ENCODE measurements around the gene TSPAN5.

DNA sequence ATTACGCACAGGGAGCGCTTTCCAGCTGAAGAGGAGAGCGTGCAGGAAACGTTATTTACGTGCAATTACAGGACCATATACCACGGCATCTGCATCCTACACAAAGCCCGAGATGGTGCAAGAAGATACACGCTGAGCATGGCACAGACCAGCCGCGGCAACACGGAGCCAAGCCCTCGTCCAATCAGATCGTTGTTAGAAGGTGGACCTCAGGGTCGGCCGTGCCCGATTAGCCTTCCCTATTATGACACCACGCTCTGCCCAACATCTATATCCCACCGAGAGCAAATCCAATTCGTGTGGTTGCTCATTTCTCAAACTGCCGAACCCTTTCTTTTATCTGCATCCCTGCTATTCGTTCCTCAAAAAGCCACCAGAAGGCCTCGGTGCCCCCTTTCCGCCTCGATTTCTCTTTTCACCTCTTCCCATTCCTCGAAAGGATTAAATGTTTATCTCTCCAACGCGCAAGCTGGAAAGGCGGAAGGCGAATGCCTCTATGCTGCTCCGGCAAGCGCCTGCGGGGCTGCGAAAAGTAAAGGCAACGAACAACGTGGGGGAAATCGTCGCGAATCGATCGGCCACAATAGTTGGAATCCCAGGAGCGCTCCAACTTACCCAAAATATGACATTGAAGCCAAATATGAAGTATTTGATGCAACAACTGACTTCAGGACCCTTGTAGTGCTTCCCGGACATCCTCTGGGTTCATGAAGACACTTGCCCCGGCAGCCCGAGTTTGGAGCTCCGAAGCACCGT is 702 bp downstream of the TSPAN5 start:
- TF ChIP-seq, protein P1, sequence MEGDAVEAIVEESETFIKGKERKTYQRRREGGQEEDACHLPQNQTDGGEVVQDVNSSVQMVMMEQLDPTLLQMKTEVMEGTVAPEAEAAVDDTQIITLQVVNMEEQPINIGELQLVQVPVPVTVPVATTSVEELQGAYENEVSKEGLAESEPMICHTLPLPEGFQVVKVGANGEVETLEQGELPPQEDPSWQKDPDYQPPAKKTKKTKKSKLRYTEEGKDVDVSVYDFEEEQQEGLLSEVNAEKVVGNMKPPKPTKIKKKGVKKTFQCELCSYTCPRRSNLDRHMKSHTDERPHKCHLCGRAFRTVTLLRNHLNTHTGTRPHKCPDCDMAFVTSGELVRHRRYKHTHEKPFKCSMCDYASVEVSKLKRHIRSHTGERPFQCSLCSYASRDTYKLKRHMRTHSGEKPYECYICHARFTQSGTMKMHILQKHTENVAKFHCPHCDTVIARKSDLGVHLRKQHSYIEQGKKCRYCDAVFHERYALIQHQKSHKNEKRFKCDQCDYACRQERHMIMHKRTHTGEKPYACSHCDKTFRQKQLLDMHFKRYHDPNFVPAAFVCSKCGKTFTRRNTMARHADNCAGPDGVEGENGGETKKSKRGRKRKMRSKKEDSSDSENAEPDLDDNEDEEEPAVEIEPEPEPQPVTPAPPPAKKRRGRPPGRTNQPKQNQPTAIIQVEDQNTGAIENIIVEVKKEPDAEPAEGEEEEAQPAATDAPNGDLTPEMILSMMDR (IDR thresholded peaks at IDR 0.05) = no peak
- TF ChIP-seq POLR2A (IDR thresholded peaks at IDR 0.05) = no peak
